GM21528 (cell line): Measurements from ENCODE around the gene UAP1L1.
A peak's percentile ranks its signal among the peaks of the same experiment; 100 is the strongest.
"Not testable (repeated sequence)": the region's sequence is repeated elsewhere in the genome, so short reads cannot be mapped to it uniquely, and the experiment has no call there.

Experiments used
- ATAC-seq: cut with Tn5 transposase; IDR thresholded peaks from one replicate; pipeline ENCODE4 v1.9.1; 2021; ENCODE audit warnings: mild to moderate bottlenecking, moderate library complexity; ENCODE audit not compliant: unreplicated experiment, low FRiP score

Gene UAP1L1

DNA sequence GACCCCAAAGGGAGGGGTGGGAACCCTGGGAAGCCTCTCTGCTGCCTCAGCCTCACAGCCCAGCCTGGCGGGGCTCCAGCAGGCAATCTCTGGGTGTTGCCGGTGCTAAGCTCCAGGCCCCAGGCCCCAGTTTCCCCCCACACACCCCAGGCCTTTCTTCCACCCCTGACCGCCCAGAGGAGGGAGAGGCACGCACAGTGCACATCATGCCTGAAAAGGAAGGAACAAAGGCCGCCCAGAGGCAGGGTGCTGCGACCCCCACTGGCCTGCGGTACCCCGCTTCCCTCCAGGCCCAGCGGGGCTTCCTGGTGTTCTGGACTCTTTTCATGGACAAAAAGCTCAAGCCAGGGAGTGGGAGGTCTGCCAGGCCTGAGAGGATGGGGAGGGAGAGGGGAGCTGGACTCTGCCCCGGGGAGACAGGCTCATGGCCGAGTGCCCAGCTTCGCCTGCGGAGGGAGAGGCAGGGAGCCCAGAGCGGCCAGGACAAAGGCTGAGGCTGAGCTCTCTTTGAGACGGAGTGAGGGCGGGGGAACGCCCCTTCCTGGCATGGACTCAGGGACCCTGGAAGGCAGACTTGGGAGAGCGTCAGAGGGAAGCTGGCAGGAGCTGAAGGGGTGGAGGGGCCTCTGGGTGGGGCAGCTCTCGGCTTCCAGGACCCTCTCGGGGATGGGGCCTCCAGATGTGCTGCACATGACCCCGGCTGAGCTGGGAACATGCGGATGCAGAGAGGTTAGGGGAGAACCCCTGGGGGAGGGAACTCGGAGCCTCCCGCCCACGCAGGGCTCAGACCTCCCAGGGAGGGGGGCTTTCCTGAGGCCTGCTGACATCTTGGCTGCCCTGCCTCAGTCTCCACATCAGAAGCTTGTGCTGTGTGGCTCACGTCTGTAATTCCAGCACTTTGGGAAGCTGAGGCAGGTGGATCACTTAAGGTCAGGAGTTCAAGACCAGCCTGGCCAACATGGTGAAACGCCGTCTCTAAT is 21.6 kb upstream of the UAP1L1 start:
- no peak for ATAC-seq

DNA sequence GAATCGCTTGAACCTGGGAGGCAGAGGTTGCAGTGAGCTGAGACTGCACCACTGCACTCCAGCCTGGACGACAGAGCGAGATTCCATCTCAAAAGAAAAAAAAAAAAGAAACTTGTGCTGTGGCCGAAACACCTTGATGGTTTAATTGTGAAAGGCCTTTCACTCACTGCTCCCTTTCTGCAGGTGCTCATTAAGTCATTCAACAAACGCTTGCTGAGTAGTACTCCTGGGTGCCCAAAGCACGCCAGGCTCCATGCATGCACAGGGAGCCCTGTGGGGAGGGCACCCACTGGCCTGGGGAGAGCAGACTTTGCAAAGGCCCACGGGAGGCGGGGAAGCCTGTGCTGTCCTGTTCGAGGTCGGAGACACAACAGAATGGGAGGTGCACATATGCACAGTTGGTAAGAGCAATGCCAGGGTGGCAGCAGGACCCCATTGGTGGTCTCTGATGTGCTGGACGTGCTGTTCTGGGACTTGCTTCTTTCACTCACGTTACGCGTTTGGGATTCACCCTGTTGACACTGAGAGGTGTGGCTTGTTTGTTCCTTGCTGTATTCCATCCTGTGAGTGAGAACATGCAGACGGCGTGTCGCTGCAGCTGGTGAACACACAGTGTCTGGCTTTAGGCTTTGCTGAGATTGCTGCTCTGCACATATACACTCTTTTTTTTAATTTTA is 20.4 kb upstream of the UAP1L1 start:
- ATAC-seq: no peak

DNA sequence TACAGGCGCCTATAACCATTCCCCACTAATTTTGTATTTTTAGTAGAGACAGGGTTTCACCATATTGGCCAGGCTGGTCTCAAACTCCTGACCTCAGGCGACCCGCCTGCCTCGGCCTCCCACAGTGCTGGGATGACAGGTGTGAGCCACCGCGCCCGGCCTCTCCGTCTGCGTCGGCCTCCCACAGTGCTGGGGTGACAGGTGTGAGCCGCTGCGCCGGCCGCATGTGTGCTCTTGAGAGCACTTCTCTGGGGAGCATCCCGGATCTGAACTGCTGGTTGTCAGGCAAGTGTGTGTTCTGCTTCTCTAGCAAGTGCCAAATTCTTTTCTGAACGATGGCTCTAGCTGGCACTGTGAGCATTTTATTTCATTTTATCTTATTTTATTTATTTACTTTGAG is 19.8 kb upstream of the UAP1L1 start:
- ATAC-seq: no peak

- no peak for ATAC-seq
Measured at GRCh38 chr9:137058521-137059234, 18.6 kb upstream of the UAP1L1 start.

DNA sequence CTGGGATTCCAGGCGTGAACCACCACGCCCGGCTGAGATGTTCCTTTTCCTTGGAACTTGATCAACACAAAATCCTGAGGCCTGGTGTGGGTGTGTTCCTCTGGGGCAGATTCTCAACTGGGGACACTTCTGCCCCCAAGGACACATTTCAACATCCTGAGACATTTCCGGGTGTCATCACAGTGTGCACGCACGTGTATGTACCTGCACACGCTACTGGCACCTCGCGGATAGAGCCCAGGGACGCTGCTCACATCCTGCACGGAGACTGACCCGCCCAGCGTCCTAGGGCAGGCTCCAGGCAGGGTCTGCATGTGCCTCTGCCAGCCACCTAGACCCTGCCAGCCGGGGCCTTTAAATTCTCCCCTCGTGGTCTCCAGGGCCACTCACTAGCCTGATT is 14.9 kb upstream of the UAP1L1 start:
- ATAC-seq: no peak

GRCh38 chr9:137062798-137063197 is 14.5 kb upstream of the UAP1L1 start:
- ATAC-seq: not testable (repeated sequence)

GRCh38 chr9:137063311-137064026 is 13.8 kb upstream of the UAP1L1 start:
- no peak for ATAC-seq

- ATAC-seq: no peak
Measured at GRCh38 chr9:137064027-137064879, 13.1 kb upstream of the UAP1L1 start.

DNA sequence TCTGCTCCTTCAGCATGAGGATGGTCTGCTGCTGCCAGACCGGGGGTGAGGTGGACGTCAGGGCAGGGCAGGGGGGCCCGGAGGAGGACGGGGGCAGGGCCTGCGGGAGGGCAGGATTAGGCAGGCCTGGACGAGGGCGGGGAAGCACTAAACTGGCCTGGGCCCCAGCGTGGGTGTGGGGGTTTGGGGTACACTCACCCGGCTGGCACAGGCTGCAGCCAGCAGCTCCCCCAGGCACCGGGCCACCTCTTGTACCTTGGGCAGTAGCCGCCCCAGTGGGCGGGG is 12.5 kb upstream of the UAP1L1 start:
- ATAC-seq: no peak

- ATAC-seq: no peak
Measured at GRCh38 chr9:137065336-137065967, 11.9 kb upstream of the UAP1L1 start.

DNA sequence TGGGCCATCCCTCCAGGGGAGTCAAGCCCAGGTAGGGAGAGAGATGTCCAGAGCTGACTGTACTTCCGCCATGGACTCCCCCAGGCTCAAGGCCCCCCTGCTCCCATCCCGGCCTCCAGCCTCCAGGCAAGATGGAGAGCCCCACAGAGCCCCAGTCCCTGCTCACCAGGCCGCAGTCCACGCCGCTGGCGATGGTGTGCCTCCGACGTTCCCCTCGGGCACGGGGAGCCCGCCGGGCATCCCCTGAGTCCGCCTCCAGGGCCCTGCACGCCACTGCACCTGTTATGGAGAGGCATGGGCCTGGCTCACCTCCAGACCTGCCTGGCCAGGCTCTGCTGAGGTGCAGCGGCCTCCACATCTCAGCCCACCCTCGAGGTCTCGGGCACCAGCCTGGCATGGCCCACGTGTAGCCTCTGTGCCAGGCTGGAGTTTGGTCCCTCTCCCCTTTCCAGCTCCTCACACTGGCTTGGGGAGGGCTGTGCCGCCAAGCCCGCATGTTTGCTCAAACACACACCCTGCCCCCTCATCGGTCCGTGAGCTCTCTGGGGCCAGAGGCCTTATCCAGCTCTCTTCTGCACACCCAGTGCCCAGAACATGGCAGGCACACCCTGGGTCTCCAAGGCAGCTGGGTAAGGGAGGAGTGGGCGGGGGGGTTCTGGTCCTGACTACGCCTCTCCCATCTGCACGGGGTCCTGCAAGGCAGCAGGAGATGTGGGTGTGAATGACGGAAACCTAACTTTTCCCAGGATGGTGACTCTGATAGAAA is 11.0 kb upstream of the UAP1L1 start:
- ATAC-seq: no peak

GRCh38 chr9:137067860-137068538 is 9.3 kb upstream of the UAP1L1 start:
- peak; percentile 42 for ATAC-seq

DNA sequence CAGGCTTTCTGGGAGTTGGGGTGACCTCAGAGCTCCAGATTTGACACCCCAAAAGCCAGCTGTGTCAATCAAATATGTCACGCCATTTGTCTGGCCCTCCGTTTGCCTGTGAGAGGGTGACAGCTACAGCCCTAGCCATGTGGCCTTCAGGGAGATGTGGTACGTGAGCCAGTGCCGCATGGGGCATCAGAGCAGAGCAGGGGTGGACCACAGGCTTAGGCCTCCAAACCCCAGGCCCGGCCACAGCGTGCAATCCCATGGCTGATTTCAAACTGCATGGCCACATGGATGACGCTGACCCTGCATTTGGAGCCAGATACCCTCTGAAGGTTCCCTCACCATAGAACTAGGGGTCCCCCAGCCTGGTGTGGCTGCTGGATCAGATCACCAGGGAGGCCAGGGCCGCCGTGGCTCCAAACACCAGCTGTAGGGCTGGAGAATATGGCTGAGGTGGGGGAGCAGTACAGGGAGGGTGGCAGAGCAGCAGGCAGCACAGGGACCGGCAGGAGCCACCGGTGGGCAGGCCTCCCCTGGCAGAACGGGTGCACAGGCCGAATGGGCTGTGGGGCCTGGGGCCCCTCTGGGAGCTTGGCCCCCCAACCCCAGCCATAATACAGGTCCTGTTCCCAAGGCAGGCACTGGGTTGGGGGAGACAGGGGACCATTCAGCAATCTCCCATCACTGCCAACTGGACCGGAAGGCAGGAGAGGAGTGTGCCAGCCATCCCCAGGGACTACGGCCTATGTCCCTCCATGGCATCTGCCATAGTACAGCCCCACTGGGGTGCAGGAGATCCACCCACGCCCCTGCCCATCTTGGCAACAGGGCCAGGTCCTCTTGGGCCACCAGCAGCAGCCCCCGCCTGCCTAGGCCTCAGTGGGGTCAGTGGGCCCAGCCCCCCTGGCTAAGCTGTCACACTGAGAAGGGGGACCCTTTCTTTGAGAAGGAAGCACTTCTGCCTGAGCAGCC is 8.5 kb upstream of the UAP1L1 start:
- ATAC-seq: no peak

- no peak for ATAC-seq
Measured at GRCh38 chr9:137069508-137070091, 7.7 kb upstream of the UAP1L1 start.

DNA sequence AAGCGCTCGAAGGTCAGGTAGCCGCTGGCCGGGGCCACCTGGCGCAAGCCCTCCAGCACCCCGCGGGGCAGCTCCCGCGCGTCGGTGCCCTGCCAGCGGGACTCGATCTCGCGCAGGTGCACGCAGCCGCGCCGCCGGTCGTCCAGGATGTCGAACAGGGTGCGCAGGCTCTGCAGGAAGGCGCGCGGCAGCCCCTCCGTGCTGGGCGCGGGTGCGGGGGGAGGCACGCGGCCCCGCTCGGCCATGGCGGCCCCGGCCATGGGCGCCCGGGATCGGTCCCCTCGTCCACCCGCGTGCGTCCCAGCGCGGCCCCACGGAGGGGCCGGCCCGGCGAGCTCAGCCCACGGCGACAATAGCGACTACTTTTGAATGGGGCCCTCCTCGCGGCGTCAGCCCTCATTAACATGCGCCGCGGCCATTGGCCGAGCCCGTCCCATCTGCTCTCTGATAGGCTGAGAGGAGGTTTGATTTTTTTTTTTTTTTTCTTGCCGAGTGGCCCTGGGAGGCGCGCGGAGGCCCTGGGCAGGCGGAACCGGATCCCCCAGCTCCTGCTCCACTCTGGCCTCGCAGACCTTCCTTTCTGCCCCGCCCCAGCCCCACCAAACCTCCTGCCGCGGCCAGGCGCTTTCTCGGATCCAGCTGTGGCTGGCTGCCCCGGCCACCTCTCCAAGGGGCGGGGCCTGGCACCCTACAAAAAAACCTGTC is 7.0 kb upstream of the UAP1L1 start, which contains the start of gene SAPCD2:
Gene SAPCD2, minus strand, starts transcription at position 357 of the 705 bp plus-strand sequence. Its CDS starts 97 bp downstream, at position 260.
- ATAC-seq: peak; percentile 64

GRCh38 chr9:137070906-137071275 is 6.4 kb upstream of the UAP1L1 start:
- no peak for ATAC-seq
